Occipital lobe (tissue), 2 donors: ENCODE data around the gene DAPL1. TPM values are rescaled to one million over a fixed set of nuclear protein-coding genes. Genes with fewer than 3 reads are reported as not detected.

Experiments used
- DNase-seq: peaks from one replicate; lab custom pipeline; 2025; lab: John Stamatoyannopoulos, UW
- total RNA-seq: library from RNA; depleted of rRNA; stranded (reverse); fragments of >200 nt; gene quantifications from one replicate; pipeline ENCODE4 v1.2.3, GENCODE V29; 2014

The DAPL1 gene
- total RNA-seq, 1 donor from 2014 or later: not detected

GRCh38 chr2:158777077-158777476 is 18.0 kb upstream of the DAPL1 start:
- no peak for DNase-seq

GRCh38 chr2:158778243-158778642 is 16.9 kb upstream of the DAPL1 start:
- no peak for DNase-seq

- no peak for DNase-seq
These were observed 15.5 kb upstream of the DAPL1 start for GRCh38 chr2:158779621-158780020.

GRCh38 chr2:158781353-158781961 is 13.7 kb upstream of the DAPL1 start:
- DNase-seq: no peak

- no peak for DNase-seq
These were observed 13.0 kb upstream of the DAPL1 start for GRCh38 chr2:158782136-158782535.

GRCh38 chr2:158782616-158783015 is 12.5 kb upstream of the DAPL1 start:
- no peak for DNase-seq

- no peak for DNase-seq
These were observed 11.2 kb upstream of the DAPL1 start for GRCh38 chr2:158783923-158784322.

GRCh38 chr2:158786897-158787296 is 8.2 kb upstream of the DAPL1 start:
- no peak for DNase-seq

GRCh38 chr2:158788951-158789350 is 6.2 kb upstream of the DAPL1 start:
- DNase-seq: no peak

GRCh38 chr2:158796652-158797051 is 1.5 kb downstream of the DAPL1 start:
- DNase-seq: no peak

- no peak for DNase-seq
These were observed 3.0 kb downstream of the DAPL1 start for GRCh38 chr2:158797963-158798700.

GRCh38 chr2:158799181-158799580 is 4.1 kb downstream of the DAPL1 start:
- no peak for DNase-seq

GRCh38 chr2:158803506-158803905 is 8.4 kb downstream of the DAPL1 start:
- DNase-seq: no peak

- DNase-seq: no peak
These were observed 10.1 kb downstream of the DAPL1 start for GRCh38 chr2:158805255-158805654.

- DNase-seq: no peak
These were observed 10.8 kb downstream of the DAPL1 start for GRCh38 chr2:158805936-158806335.

- no peak for DNase-seq
These were observed 11.8 kb downstream of the DAPL1 start for GRCh38 chr2:158806941-158807340.

- DNase-seq: no peak
These were observed 13.3 kb downstream of the DAPL1 start for GRCh38 chr2:158808426-158808825.

GRCh38 chr2:158809816-158810215 is 14.7 kb downstream of the DAPL1 start:
- DNase-seq: no peak

GRCh38 chr2:158810731-158811460 is 15.8 kb downstream of the DAPL1 start:
- DNase-seq: no peak

GRCh38 chr2:158815166-158815565 is 20.0 kb downstream of the DAPL1 start:
- DNase-seq: no peak

- no peak for DNase-seq
These were observed 20.5 kb downstream of the DAPL1 start for GRCh38 chr2:158815658-158816057.

- DNase-seq: no peak
These were observed 22.5 kb downstream of the DAPL1 start for GRCh38 chr2:158817588-158817987.

GRCh38 chr2:158818511-158818910 is 23.4 kb downstream of the DAPL1 start:
- DNase-seq: no peak
